Measurements from ENCODE around the gene AKR1C2. TPM values are rescaled to one million over a fixed set of nuclear protein-coding genes. Genes with fewer than 3 reads are reported as not detected.
"Not testable (repeated sequence)": the region's sequence is repeated elsewhere in the genome, so short reads cannot be mapped to it uniquely, and the experiment has no call there.

Gene AKR1C2
- total RNA-seq, 1 experiment from 2014 or later: 2.5 TPM

- Histone ChIP-seq H3K9me3 (peaks cover 15% of the 10 kb centered on the region; the same call in 1 of the 2 replicates), H3K27me3 (no peaks in the 10 kb centered on the region), H3K4me3 (no peak overlapping the region), H3K36me3 (no peaks in the 10 kb centered on the region)
- no peak for DNase-seq
Measured at GRCh38 chr10:5033061-5033778, 29.6 kb upstream of the AKR1C2 start.

- H3K9me3 ChIP-seq: peaks cover 15% of the 10 kb centered on the region; the same call in 1 of the 2 replicates
- H3K36me3 ChIP-seq, H3K4me3 ChIP-seq, DNase-seq, H3K27me3 ChIP-seq: not testable (repeated sequence)
Measured at GRCh38 chr10:5032444-5032843, 28.8 kb upstream of the AKR1C2 start.

GRCh38 chr10:5031588-5031987 is 27.9 kb upstream of the AKR1C2 start:
- not testable (repeated sequence) for DNase-seq, H3K36me3 ChIP-seq

GRCh38 chr10:5030989-5031388 is 27.3 kb upstream of the AKR1C2 start:
- DNase-seq: no peak

More at GRCh38 chr10:5031588-5031987, 27.9 kb upstream of the AKR1C2 start:
- H3K4me3 ChIP-seq, H3K27me3 ChIP-seq: not testable (repeated sequence)
- H3K9me3 ChIP-seq: peaks cover 15% of the 10 kb centered on the region; the same call in 1 of the 2 replicates

GRCh38 chr10:5025461-5025881 is 21.8 kb upstream of the AKR1C2 start:
- not testable (repeated sequence) for H3K4me3 ChIP-seq, H3K27me3 ChIP-seq, H3K36me3 ChIP-seq, DNase-seq, H3K9me3 ChIP-seq

More at GRCh38 chr10:5030989-5031388, 27.3 kb upstream of the AKR1C2 start:
- no peaks in the 10 kb centered on the region for H3K36me3 ChIP-seq
- no peak overlapping the region for H3K4me3 ChIP-seq
- no peaks in the 10 kb centered on the region for H3K27me3 ChIP-seq
- H3K9me3 ChIP-seq: peaks cover 15% of the 10 kb centered on the region; the same call in 1 of the 2 replicates

- no peaks in the 10 kb centered on the region for H3K9me3 ChIP-seq
- DNase-seq: no peak
- H3K36me3 ChIP-seq: no peaks in the 10 kb centered on the region
Measured at GRCh38 chr10:5023177-5023805, 19.6 kb upstream of the AKR1C2 start.

GRCh38 chr10:5021624-5022290 is 18.1 kb upstream of the AKR1C2 start:
- H3K36me3 ChIP-seq, H3K27me3 ChIP-seq, H3K4me3 ChIP-seq, H3K9me3 ChIP-seq: not testable (repeated sequence)
- DNase-seq: peak; percentile 7

More at GRCh38 chr10:5023177-5023805, 19.6 kb upstream of the AKR1C2 start:
- H3K27me3 ChIP-seq: no peaks in the 10 kb centered on the region
- H3K4me3 ChIP-seq: no peak overlapping the region

- not testable (repeated sequence) for H3K36me3 ChIP-seq, H3K27me3 ChIP-seq, DNase-seq, H3K9me3 ChIP-seq, H3K4me3 ChIP-seq
Measured at GRCh38 chr10:5019770-5020612, 16.3 kb upstream of the AKR1C2 start.

GRCh38 chr10:5018671-5019277 is 15.1 kb upstream of the AKR1C2 start:
- H3K36me3 ChIP-seq, H3K27me3 ChIP-seq, H3K4me3 ChIP-seq, H3K9me3 ChIP-seq: not testable (repeated sequence)
- peak; percentile 61 for DNase-seq

- no peaks in the 10 kb centered on the region for H3K27me3 ChIP-seq
- H3K36me3 ChIP-seq: no peaks in the 10 kb centered on the region
- no peak overlapping the region for H3K4me3 ChIP-seq
- no peak for DNase-seq
- no peaks in the 10 kb centered on the region for H3K9me3 ChIP-seq
Measured at GRCh38 chr10:5018134-5018533, 14.5 kb upstream of the AKR1C2 start.

GRCh38 chr10:5014936-5015335 is 11.3 kb upstream of the AKR1C2 start:
- DNase-seq: no peak
- no peaks in the 10 kb centered on the region for H3K36me3 ChIP-seq
- no peaks in the 10 kb centered on the region for H3K27me3 ChIP-seq
- no peaks in the 10 kb centered on the region for H3K9me3 ChIP-seq
- H3K4me3 ChIP-seq: no peak overlapping the region

- not testable (repeated sequence) for H3K4me3 ChIP-seq, H3K9me3 ChIP-seq, DNase-seq, H3K36me3 ChIP-seq, H3K27me3 ChIP-seq
Measured at GRCh38 chr10:5014200-5014910, 10.7 kb upstream of the AKR1C2 start.

GRCh38 chr10:5013385-5013784 is 9.7 kb upstream of the AKR1C2 start:
- H3K27me3 ChIP-seq: no peaks in the 10 kb centered on the region
- no peak overlapping the region for H3K4me3 ChIP-seq
- H3K36me3 ChIP-seq: no peaks in the 10 kb centered on the region
- DNase-seq: no peak
- no peaks in the 10 kb centered on the region for H3K9me3 ChIP-seq

- Histone ChIP-seq H3K9me3 (no peaks in the 10 kb centered on the region), H3K27me3 (no peaks in the 10 kb centered on the region), H3K36me3 (no peaks in the 10 kb centered on the region), H3K4me3 (no peak overlapping the region)
- no peak for DNase-seq
Measured at GRCh38 chr10:5012595-5012994, 8.9 kb upstream of the AKR1C2 start.

GRCh38 chr10:5011392-5011791 is 7.7 kb upstream of the AKR1C2 start:
- H3K4me3 ChIP-seq, H3K27me3 ChIP-seq, H3K36me3 ChIP-seq, DNase-seq, H3K9me3 ChIP-seq: not testable (repeated sequence)

- H3K9me3 ChIP-seq: not testable (repeated sequence)
Measured at GRCh38 chr10:5010043-5010442, 6.4 kb upstream of the AKR1C2 start.

More at GRCh38 chr10:5010043-5010442, 6.4 kb upstream of the AKR1C2 start:
- not testable (repeated sequence) for H3K36me3 ChIP-seq, H3K27me3 ChIP-seq, H3K4me3 ChIP-seq, DNase-seq
